ENCODE data around the gene KLHL2.

GRCh38 chr4:165209796-165210195 is 2.4 kb downstream of the KLHL2 start:
- no peak for TF ChIP-seq CTCF (IDR thresholded peaks at IDR 0.05)
- TF ChIP-seq POLR2A (IDR thresholded peaks at IDR 0.05) = no peak
- TF ChIP-seq EP300 (IDR thresholded peaks at IDR 0.05) = no peak

Data from tibial nerve (tissue), 4 donors.